CD4-positive, alpha-beta T cell treated with Interleukin-1 beta for 1 hour (primary cell): ENCODE measurements around the gene ARPP21.

Experiments used
- DNase-seq, 2 donors: peaks; one replicate each; pipeline ENCODE4 v3.0.0-alpha.2; 2020 to 2022

ARPP21 gene

DNA sequence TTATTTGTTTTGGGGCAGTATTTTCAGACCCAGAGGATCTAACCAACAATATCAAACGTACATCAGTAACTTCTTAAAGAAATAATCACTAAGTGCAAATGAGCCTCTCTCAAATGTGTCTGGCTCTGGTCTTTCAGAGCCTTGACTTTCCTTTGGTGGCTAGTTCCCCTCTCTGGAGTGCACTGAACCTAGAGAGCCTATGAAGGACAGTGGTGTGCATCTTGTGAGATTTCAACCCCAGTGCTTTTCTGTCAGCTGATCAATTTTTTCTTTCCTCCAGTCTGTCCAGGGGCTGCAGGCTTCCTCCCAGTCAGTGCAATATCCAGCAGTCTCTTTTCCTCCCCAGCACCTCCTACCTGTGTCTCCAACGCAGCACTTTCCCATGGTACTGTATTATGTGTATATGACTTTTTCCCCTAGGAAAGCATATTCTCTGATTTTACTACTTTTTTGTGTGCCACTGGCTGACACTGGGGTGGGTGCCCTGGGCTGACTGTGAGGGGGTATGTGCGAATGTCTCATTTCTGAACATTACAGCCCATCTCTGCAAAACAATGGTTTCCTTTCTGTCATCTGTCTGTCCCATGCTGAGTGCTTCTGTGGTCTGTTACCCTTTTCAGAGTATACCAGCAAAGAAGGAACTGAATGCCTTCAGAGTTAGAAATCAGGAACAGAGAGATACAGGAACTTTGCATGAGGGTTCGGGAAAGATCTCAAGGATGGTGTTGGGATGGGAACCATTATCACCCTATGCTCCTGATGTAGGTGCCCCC lies 98.8 kb downstream of the ARPP21 start:
- DNase-seq: no peak

- DNase-seq: no peak
These were observed 100.0 kb downstream of the ARPP21 start for GRCh38 chr3:35739181-35739809.

DNA sequence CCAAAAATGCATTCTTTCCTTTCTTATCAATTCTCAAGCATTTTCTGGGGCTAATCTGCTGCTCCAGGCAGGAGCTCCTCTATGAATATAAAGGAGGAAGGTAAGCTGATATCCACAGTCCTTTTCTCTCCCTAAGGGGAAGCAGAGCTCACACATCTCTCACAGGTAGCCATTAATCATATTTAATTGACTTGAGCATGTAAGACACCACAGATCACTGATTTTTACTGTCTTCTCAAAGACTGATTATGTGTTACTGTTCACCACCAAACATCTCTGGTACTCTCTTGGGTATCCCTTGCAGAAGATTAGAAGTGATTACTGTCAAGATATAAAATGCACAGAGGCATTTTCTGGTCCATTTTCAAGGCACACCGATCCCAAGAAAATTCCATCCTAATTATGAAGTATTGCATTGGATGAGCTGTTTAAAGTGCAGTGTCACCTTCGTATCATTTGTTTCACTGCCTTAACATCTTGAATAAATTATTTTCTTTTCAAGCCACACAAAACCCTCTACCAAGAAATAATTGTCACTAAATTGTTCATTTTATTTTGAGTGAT lies 100.7 kb downstream of the ARPP21 start:
- no peak for DNase-seq

GRCh38 chr3:35743218-35743617 lies 103.9 kb downstream of the ARPP21 start:
- no peak for DNase-seq

DNA sequence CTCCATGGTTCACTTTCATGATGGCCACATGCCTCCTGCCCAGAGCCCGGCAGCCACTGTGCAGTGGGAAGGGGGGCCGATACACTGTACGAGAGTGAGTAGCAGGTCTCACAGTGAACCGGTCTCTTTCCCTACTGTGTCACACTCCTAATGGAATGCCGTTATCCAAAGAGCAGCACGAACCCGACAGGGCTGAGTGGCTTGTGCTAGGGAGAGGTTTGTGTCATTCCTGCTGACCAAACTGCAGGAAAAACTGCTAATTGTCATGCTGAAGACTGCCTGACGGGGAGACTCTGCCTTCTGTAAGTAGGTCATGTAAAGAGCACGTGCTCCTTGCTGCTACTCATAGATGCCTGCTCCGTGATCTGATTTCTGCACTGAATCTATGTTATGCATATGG lies 105.1 kb downstream of the ARPP21 start:
- DNase-seq: no peak

- DNase-seq: no peak
These were observed 106.0 kb downstream of the ARPP21 start for GRCh38 chr3:35745351-35745750.

DNA sequence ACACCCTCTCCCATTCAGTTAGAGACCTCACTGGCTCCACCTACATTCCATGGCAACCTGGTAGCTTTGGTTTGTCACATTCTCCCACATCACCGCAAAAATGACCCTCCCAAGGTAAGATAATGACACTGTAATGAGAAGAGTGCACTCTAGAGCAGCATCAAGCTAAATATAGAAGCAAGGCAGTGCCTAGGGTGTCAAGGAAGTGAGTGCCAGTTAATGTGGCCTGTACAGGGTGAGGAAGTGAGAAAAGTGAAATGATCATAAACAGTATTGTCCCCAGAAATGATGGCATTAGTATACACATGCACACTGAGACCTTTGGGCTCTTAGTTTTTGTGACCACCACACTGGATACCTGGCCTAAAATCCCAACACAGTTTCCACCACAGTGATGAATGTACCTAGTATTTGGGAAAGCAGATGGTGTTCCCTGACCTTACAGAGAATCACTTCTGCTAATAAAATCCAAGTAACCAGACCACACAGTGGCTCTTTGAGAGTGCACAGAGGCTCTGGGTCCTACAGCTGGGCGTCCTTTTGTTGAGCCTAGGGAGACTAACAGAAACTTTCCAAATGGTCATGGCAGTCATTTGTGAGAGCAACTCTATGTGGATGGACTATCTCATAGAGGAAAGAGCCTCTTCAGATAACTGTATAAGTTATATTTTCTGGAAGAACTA lies 106.6 kb downstream of the ARPP21 start:
- no peak for DNase-seq

- no peak for DNase-seq
These were observed 107.2 kb downstream of the ARPP21 start for GRCh38 chr3:35746492-35746891.

- no peak for DNase-seq
These were observed 108.8 kb downstream of the ARPP21 start for GRCh38 chr3:35748144-35748543.

- no peak for DNase-seq
These were observed 111.9 kb downstream of the ARPP21 start for GRCh38 chr3:35751207-35751606.

DNA sequence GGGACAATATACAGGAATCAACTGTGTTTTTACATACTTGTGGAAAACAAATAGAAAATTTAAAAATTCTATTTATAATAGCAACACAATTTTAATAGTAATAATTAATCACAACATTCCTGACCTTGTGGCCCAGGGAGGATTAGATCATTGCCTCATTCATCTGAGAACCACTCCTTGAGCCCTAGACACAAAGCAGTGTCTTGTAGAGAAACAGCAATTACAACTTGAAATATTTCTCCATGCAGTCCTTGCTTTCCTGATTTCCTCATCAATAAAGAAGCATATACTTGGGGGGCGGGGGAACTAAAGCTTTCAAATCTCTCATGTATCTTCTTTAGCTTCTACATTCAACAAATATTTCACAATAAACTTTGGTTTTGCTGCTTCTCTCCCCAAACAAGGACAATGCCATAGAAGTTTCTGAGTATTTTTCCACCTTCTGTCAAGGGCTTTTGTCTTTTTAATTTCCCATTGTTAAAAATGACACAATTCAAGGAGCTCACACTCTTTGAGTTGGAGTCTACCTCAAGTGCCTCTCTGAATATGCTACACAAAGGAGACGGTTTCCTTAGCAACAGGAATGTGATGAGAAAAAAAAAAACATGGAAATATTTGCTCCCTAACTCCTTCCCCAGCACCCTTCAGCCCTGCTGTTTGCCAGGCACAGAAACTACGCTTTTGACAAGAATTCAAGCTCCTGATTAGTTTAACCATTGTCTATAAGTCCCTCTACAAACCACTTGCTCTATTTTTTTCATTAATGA lies 118.8 kb downstream of the ARPP21 start:
- DNase-seq: no peak

DNA sequence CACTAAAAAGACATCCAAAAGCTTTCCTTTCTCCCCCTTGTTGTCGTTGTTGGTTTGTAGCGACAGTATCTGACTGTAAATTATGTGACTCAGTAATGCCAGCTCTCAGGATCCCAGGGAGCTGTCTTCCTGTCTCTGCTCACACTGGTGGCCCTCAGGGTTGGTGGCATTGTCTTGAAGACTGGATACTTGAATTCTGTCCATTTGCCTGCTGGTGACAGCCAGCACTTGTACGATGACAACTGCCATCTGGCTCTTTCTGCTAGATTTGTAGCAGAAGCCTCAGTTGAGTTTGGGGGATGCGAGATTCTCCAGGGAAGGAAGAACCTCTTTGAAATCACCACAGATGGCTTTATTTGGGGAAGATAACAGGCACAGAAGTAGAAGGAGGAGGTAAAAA lies 120.8 kb downstream of the ARPP21 start:
- DNase-seq: no peak

DNA sequence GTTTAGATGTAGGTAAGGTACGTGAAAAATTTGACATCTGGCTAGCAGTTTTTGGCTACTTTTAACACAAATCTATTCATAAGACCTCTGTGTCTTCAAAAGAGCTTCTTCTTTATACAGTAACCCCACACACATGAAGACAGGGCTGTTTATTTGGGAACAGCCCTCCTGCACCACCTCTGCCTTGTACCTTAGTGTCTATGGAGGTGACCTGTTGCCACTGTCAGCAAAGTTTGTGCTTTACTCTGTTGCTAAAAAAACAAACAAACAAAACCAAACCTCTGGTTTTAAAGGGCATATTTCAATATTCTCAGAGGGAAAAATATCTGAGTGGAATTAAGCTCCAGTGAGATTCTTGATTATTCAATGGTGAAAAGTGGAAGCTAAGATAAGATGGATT lies 122.0 kb downstream of the ARPP21 start:
- DNase-seq: no peak

- DNase-seq: no peak
These were observed 133.2 kb downstream of the ARPP21 start for GRCh38 chr3:35772381-35773015.

GRCh38 chr3:35773417-35773816 lies 134.1 kb downstream of the ARPP21 start:
- no peak for DNase-seq

DNA sequence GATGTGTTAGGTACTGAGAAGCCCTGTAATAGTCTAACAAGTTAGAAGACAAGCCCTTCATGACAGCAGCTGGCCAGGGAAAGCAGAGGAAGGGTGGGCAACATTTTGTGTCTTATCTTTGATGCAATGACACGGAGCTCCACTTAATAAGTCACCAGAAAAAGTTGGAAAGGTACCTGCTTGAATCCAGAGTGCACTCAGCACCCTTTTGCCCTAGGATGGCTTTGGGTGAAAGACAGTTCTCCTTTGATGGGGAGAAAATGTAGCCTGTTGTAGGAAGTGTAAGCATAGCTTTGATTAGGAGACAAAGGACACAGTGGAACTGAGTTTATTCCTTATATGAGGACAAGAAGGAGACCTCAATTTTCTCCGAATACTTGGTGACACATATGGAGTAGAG lies 137.0 kb downstream of the ARPP21 start:
- no peak for DNase-seq

DNA sequence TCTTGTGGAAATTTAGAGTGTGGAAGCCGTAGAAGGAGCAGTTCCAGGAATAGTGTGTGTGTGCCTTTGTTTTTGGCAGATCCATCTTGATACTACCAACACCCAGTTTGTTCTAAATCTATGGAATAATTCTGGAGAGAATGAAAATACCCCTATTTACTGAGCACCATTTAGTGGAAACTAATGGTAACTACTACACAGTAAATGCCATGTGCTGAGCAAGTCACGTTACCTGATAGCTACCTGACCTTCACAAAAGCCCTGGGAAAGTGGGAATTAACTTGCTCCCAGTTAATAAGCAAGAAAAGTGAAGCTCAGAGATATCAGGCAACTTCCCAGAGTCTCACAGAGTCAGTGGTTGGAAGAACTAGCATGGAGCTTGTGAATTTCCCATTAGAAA lies 137.7 kb downstream of the ARPP21 start:
- no peak for DNase-seq

DNA sequence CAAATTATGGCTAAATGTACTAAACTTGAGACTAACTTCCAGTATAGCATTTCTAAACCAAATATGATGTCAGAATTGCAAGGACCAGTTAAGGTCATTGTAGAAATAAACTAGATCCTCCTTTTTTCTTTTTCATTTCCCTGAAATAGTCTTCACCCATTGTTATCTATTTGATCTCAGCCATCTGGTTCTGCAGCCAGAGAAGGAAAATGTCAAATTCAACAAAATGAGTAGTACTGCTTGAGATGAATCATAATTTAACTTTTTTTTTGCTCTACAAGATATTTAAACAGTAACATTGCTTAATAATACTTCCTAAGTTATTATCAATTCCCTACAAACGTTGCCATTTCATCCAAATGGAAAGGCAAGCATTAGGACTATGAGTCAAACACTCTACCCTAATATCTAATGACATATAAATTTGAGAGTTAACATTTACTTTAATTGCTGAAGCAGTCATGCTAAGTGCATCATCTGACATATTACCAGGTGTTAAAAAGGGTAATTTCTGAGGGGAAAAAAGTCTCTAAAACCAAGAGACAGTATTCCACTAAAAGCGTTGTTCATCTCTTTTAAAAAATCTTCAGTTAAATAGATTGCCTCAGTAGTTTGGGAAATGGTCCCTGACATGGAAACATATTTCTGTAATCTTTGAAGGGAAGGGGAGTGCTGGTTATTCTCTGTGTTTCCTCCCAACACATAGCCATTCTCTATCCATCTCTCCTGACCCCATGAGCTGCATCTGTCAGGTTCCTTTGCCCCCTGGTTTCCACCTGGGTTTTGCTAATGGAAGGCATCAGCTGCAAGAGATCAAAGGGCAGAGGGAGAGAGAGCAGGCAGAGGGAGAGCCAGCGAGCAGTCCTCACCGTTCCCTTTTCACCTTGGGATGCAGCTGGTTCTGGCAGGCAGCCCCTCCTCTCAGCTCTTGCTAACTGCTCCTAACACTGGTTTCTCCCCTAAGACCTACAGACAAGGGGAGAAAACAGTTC lies 138.5 kb downstream of the ARPP21 start:
- DNase-seq: no peak

- no peak for DNase-seq
These were observed 140.3 kb downstream of the ARPP21 start for GRCh38 chr3:35779611-35780010.

GRCh38 chr3:35780800-35781199 lies 141.5 kb downstream of the ARPP21 start:
- no peak for DNase-seq

- no peak for DNase-seq
These were observed 142.2 kb downstream of the ARPP21 start for GRCh38 chr3:35781558-35781957.
